Measurements from ENCODE around the gene HEXD.

The HEXD gene

DNA sequence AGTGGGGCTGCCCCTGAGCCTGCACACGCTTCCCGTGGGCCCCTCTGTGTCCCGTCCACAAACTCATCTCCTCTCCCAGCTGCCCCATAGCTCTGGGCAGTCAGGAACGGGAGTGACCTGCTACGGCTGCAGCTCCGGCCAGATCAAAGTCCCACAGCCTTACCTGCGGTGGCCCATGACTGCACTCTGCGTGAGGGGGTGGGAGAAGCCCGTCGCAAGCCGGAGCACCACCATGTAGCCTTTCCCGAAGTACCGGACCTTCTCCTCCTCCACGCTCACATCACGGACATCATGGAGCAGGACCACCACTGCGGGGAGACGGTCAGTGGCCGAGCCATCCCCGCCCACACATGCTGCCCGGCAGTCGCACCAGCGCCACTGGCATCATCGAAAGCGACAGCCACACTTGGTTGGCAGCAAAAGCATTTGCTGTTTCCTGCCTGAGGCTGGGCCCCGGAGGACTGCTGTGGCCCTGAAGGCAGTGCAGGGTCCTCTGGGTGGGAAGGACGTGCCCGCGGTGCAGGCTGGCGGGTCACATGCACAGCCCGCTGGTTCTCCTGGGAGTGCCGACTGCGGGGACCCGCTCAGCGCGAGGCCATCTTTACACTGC, 26.2 kb downstream of the HEXD start (continued):
- no peak for TF ChIP-seq PRDM2 (tag by site-specific recombination; IDR thresholded peaks at IDR 0.05; ENCODE audit: borderline replicate concordance)
- no peak for TF ChIP-seq ZNF140 (tag by site-specific recombination; IDR thresholded peaks at IDR 0.05)
- TF ChIP-seq SCRT2 (tag by site-specific recombination; IDR thresholded peaks at IDR 0.05), result no peak
- TF ChIP-seq OSR2 (tag by site-specific recombination; IDR thresholded peaks at IDR 0.05), result no peak
- no peak for TF ChIP-seq ZNF280D (tag by site-specific recombination; IDR thresholded peaks at IDR 0.05)

GRCh38 chr17:82444941-82445521, 26.9 kb downstream of the HEXD start:
- no peak overlapping the region for H3K4me3 ChIP-seq (ENCODE audit: low read depth, low read length)
- ChIA-PET CTCF (no interaction called here), POLR2A (no interaction called here)
- H3K4me1 ChIP-seq (ENCODE audit: control insufficient read depth, insufficient read depth, low read length), result no peaks in the 10 kb centered on the region
- H3K27ac ChIP-seq (ENCODE audit: extremely low read depth, low read depth, low read length), result no peak overlapping the region
- peaks cover 0 to 50% of the 10 kb centered on the region in 2 experiments; a peak in 1 of 3 replicates for H3K36me3 ChIP-seq (ENCODE audit: control insufficient read depth in 2 of 2, insufficient read depth in 1 of 2, low read length in 2 of 2)
- H3K9me3 ChIP-seq (ENCODE audit: control insufficient read depth, insufficient read depth, low read depth, low read length), result no peaks in the 10 kb centered on the region
- TF ChIP-seq SCRT2 (tag by site-specific recombination; IDR thresholded peaks at IDR 0.05) (peak; percentile 59), ZBTB8A (tag by site-specific recombination; IDR thresholded peaks at IDR 0.05) (no peak)

GRCh38 chr17:82445542-82445941, 27.4 kb downstream of the HEXD start:
- H3K4me3 ChIP-seq (ENCODE audit: low read depth, low read length), result no peak overlapping the region

More at GRCh38 chr17:82445542-82445941, 27.4 kb downstream of the HEXD start:
- ChIA-PET POLR2A (no interaction called here), CTCF (no interaction called here)
- H3K36me3 ChIP-seq (ENCODE audit: control insufficient read depth in 2 of 2, insufficient read depth in 1 of 2, low read length in 2 of 2), result peaks cover 0 to 50% of the 10 kb centered on the region in 2 experiments; a peak in 1 of 3 replicates
- no peak overlapping the region for H3K27ac ChIP-seq (ENCODE audit: extremely low read depth, low read depth, low read length)
- H3K4me1 ChIP-seq (ENCODE audit: control insufficient read depth, insufficient read depth, low read length), result no peaks in the 10 kb centered on the region
- TF ChIP-seq PRDM1 (tag by site-specific recombination; IDR thresholded peaks at IDR 0.05), result no peak
- no peak for TF ChIP-seq ZNF350 (tag by site-specific recombination; IDR thresholded peaks at IDR 0.05)
- TF ChIP-seq, protein P1, sequence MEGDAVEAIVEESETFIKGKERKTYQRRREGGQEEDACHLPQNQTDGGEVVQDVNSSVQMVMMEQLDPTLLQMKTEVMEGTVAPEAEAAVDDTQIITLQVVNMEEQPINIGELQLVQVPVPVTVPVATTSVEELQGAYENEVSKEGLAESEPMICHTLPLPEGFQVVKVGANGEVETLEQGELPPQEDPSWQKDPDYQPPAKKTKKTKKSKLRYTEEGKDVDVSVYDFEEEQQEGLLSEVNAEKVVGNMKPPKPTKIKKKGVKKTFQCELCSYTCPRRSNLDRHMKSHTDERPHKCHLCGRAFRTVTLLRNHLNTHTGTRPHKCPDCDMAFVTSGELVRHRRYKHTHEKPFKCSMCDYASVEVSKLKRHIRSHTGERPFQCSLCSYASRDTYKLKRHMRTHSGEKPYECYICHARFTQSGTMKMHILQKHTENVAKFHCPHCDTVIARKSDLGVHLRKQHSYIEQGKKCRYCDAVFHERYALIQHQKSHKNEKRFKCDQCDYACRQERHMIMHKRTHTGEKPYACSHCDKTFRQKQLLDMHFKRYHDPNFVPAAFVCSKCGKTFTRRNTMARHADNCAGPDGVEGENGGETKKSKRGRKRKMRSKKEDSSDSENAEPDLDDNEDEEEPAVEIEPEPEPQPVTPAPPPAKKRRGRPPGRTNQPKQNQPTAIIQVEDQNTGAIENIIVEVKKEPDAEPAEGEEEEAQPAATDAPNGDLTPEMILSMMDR (tag by site-specific recombination; IDR thresholded peaks at IDR 0.05), result no peak
- no peak for TF ChIP-seq ZNF174 (tag by site-specific recombination; IDR thresholded peaks at IDR 0.05)
- no peaks in the 10 kb centered on the region for H3K9me3 ChIP-seq (ENCODE audit: control insufficient read depth, insufficient read depth, low read depth, low read length)
